ENCODE results near the gene PTPN22. TPM values are rescaled to one million over a fixed set of nuclear protein-coding genes. Genes with fewer than 3 reads are reported as not detected.
A peak's percentile ranks its signal among the peaks of the same experiment; 100 is the strongest.

Gene PTPN22
- total RNA-seq, 1 experiment from 2014 or later, result 0.38 TPM

- intact Hi-C loops (cut with micrococcal nuclease; ENCODE audit: unreplicated experiment), result loop anchor here (1.0 kb wide), 2 partner anchors 24 to 70 kb away; partner anchors contain the start of gene HIPK1
- Mint-ChIP-seq H3K27me3 (ENCODE audit: unreplicated experiment) (no peaks in the 10 kb centered on the region), H3K4me3 (ENCODE audit: low read depth, unreplicated experiment) (peak within 1 kb of the TSS; percentile 86), H3K4me1 (ENCODE audit: low read depth, unreplicated experiment) (no peaks in the 10 kb centered on the region), H3K9me3 (ENCODE audit: low read depth, unreplicated experiment) (no peaks in the 10 kb centered on the region), H3K27ac (ENCODE audit: unreplicated experiment) (peak within 1 kb of the TSS; percentile 85), H3K36me3 (ENCODE audit: insufficient read depth, unreplicated experiment) (peaks cover 28% of the 10 kb centered on the region)
- DNase-seq, result peak; percentile 96
- CTCF ChIA-PET, result interaction anchor here (1.2 to 2.5 kb wide), 2 partner anchors 18 to 26 kb away, joined by 4 to 15 read pairs; partner anchors contain the start of genes BCL2L15 and HIPK1
- peak; percentile 58 for TF ChIP-seq CTCF (IDR thresholded peaks at IDR 0.05; ENCODE audit: unreplicated experiment)
- no TSS peak for BruUV-seq (replicated peaks)
Observed at GRCh38 chr1:113904674-113905434, 33.3 kb upstream of the PTPN22 start, which contains the start of the genes AP4B1 and DCLRE1B. Gene AP4B1, minus strand, starts transcription at chr1:113904799. Its CDS starts 82 bp downstream, at chr1:113904717. Gene DCLRE1B, plus strand, starts transcription at chr1:113905326. Its CDS starts 261 bp downstream, at chr1:113905587.

DNA sequence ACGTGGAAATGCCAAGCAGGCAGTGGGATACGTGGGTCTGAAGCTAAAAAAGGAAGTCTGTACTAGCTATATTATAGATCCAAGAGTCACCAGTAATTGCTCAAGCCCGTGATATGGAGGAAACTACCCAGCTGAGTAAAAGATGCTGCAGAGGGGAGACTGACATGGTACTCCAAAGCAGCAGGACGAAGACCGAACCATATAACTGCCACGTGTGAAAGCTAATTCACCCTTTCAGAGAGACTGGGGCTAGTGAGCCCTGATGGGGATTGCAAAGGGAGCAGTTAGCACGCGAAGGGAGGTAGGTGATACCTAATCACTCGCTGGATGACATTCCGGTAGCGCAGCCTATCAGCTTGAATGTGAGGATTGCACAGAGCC lies 32.8 kb upstream of the PTPN22 start:
- intact Hi-C loops (cut with micrococcal nuclease; ENCODE audit: unreplicated experiment), result no loop called here
- peak overlapping the region; percentile 86 for H3K4me3 Mint-ChIP-seq (ENCODE audit: low read depth, unreplicated experiment)
- H3K27ac Mint-ChIP-seq (ENCODE audit: unreplicated experiment), result peak overlapping the region; percentile 85
- H3K9me3 Mint-ChIP-seq (ENCODE audit: low read depth, unreplicated experiment), result no peaks in the 10 kb centered on the region
- BruUV-seq (replicated peaks), result TSS peak; percentile 64
- no peak for DNase-seq
- no peaks in the 10 kb centered on the region for H3K4me1 Mint-ChIP-seq (ENCODE audit: low read depth, unreplicated experiment)
- CTCF ChIA-PET, result interaction anchor here (0.9 to 2.5 kb wide), 3 partner anchors 17 to 29 kb away, joined by 4 to 15 read pairs (median 4); partner anchors contain the start of genes BCL2L15 and HIPK1
- H3K27me3 Mint-ChIP-seq (ENCODE audit: unreplicated experiment), result no peaks in the 10 kb centered on the region
- H3K36me3 Mint-ChIP-seq (ENCODE audit: insufficient read depth, unreplicated experiment), result peaks cover 32% of the 10 kb centered on the region
- TF ChIP-seq CTCF (IDR thresholded peaks at IDR 0.05; ENCODE audit: unreplicated experiment), result no peak

- intact Hi-C loops (cut with micrococcal nuclease; ENCODE audit: unreplicated experiment), result no loop called here
- H3K27ac Mint-ChIP-seq (ENCODE audit: unreplicated experiment), result peak overlapping the region; percentile 85
- CTCF ChIA-PET, result interaction anchor here (0.9 to 2.5 kb wide), 3 partner anchors 17 to 30 kb away, joined by 4 to 15 read pairs (median 4); partner anchors contain the start of genes BCL2L15 and HIPK1
Observed at GRCh38 chr1:113903501-113904292, 32.2 kb upstream of the PTPN22 start.

More at GRCh38 chr1:113903501-113904292, 32.2 kb upstream of the PTPN22 start:
- Mint-ChIP-seq H3K9me3 (ENCODE audit: low read depth, unreplicated experiment) (no peaks in the 10 kb centered on the region), H3K4me3 (ENCODE audit: low read depth, unreplicated experiment) (peak overlapping the region; percentile 86), H3K27me3 (ENCODE audit: unreplicated experiment) (no peaks in the 10 kb centered on the region), H3K4me1 (ENCODE audit: low read depth, unreplicated experiment) (no peaks in the 10 kb centered on the region), H3K36me3 (ENCODE audit: insufficient read depth, unreplicated experiment) (peaks cover 32% of the 10 kb centered on the region)
- no TSS peak for BruUV-seq (replicated peaks)
- no peak for DNase-seq
- no peak for TF ChIP-seq CTCF (IDR thresholded peaks at IDR 0.05; ENCODE audit: unreplicated experiment)

All from Calu3 (cell line).